ENCODE measurements around the gene TMEM151A.

GRCh38 chr11:66343176-66343575 lies 51.5 kb downstream of the TMEM151A start:
- TF ChIP-seq, protein P1, sequence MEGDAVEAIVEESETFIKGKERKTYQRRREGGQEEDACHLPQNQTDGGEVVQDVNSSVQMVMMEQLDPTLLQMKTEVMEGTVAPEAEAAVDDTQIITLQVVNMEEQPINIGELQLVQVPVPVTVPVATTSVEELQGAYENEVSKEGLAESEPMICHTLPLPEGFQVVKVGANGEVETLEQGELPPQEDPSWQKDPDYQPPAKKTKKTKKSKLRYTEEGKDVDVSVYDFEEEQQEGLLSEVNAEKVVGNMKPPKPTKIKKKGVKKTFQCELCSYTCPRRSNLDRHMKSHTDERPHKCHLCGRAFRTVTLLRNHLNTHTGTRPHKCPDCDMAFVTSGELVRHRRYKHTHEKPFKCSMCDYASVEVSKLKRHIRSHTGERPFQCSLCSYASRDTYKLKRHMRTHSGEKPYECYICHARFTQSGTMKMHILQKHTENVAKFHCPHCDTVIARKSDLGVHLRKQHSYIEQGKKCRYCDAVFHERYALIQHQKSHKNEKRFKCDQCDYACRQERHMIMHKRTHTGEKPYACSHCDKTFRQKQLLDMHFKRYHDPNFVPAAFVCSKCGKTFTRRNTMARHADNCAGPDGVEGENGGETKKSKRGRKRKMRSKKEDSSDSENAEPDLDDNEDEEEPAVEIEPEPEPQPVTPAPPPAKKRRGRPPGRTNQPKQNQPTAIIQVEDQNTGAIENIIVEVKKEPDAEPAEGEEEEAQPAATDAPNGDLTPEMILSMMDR (IDR thresholded peaks at IDR 0.05 in 4 of 5, conservative IDR thresholded peaks at IDR 0.05 in 1 of 5): no peak
- no peak for TF ChIP-seq POLR2A (IDR thresholded peaks at IDR 0.05)

All from gastrocnemius medialis (tissue), 4 donors.